Gastroesophageal sphincter (tissue), 4 donors: ENCODE measurements around the gene GABBR2. TPM values are rescaled to one million over a fixed set of nuclear protein-coding genes. Genes with fewer than 3 reads are reported as not detected.

Source experiments
- ATAC-seq: fragments of 150-250 bp; one replicate; pipeline ENCODE4 v1.9.1; 2016; ENCODE audit warnings: mild to moderate bottlenecking, moderate library complexity
- H3K27ac ChIP-seq, 4 donors: fragments of 200-600 bp; sonication (generic) in 3 of 4; 1 replicate in 3 of 4; 2 replicates in 1 of 4; pipeline ENCODE4 v1.5.1; 2016 to 2019
- H3K27me3 ChIP-seq: fragments of 200-600 bp; sonication (generic); one replicate; pipeline ENCODE4 v1.5.1; 2019
- H3K36me3 ChIP-seq, 2 donors: fragments of 200-600 bp; sonication (generic); one replicate each; pipeline ENCODE4 v1.5.1; 2019; ENCODE audit warnings: control low read depth in 1 of 2
- H3K4me1 ChIP-seq, 3 donors: fragments of 200-600 bp; sonication (generic); 1 replicate in 2 of 3; 2 replicates in 1 of 3; pipeline ENCODE4 v1.5.1; 2016 to 2019; ENCODE audit warnings: control low read depth in 2 of 3
- H3K4me3 ChIP-seq, 2 donors: fragments of 200-600 bp; sonication (generic); one replicate each; pipeline ENCODE4 v1.5.1; 2019; ENCODE audit warnings: mild to moderate bottlenecking in 1 of 2, moderate library complexity in 1 of 2
- H3K9me3 ChIP-seq, 3 donors: fragments of 200-600 bp; sonication (generic); one replicate each; pipeline ENCODE4 v1.5.1; 2017 to 2019; ENCODE audit warnings: control low read depth in 2 of 3
- CTCF ChIP-seq, 4 experiments: fragments of 200-600 bp in 2 of 4; fragments of 450-650 bp in 2 of 4; sonication (generic) in 1 of 4; IDR thresholded peaks; one replicate each; pipeline ENCODE4 v1.5.1; 2017 to 2019; ENCODE audit warnings: antibody characterized with exemption in 4 of 4, mild to moderate bottlenecking in 2 of 4, moderate library complexity in 2 of 4
- EP300 ChIP-seq: sonication (generic); formaldehyde crosslinking; IDR thresholded peaks from one replicate; pipeline ENCODE4 v1.6.1; 2017; ENCODE audit warnings: antibody characterized with exemption, mild to moderate bottlenecking
- POLR2A ChIP-seq, 2 donors: fragments of 450-650 bp; IDR thresholded peaks; one replicate each; pipeline ENCODE4 v1.6.1; 2017; ENCODE audit warnings: antibody characterized with exemption in 2 of 2, mild to moderate bottlenecking in 2 of 2, moderate library complexity in 1 of 2
- POLR2AphosphoS5 ChIP-seq: sonication (generic); formaldehyde crosslinking; IDR thresholded peaks from one replicate; pipeline ENCODE4 v1.6.1; 2017; ENCODE audit warnings: antibody characterized with exemption
- WGBS, 2 donors: methylation state at CpG; one replicate each; pipeline ENCODE4 v1.1.5; 2018; ENCODE audit warnings: low coverage in 1 of 2; 5-methylcytosine and 5-hydroxymethylcytosine counted together
- total RNA-seq, 4 donors: library from RNA; depleted of rRNA; stranded (reverse); fragments of >200 nt; gene quantifications; one replicate each; pipeline ENCODE4 v1.1.0, GENCODE V29; 2016

GABBR2 gene
- total RNA-seq, 4 donors from 2014 or later = 0.04 to 0.25 TPM; not detected in 2

DNA sequence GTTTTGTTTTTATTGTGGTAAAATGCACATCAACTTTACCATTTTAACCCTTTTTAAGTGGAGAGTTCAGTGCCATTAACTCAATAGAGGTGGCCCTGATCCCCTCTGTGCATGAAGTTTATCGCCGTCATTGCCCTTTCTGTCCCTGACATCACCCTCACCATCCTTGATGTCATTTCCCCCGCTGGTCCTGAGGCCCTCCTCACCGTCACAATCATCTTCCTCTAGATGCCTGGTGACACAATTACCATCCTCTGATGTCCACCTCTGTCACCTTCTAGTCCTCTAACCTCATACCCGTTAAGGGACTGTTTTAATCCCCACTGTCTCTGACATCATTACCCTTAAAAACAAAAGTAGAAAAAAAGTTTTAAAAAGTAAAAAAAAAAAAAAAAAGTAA lies 340.8 kb downstream of the GABBR2 start:
- Histone ChIP-seq H3K9me3 (peaks cover 0 to 19% (median 0%) of the 10 kb centered on the region in 3 donors), H3K4me1 (no peaks in the 10 kb centered on the region), H3K4me3 (no peak overlapping the region), H3K27ac (no peak overlapping the region), H3K36me3 (no peaks in the 10 kb centered on the region), H3K27me3 (peaks cover 12% of the 10 kb centered on the region)
- no peak for TF ChIP-seq EP300
- TF ChIP-seq POLR2A (IDR thresholded peaks at IDR 0.05) = no peak
- TF ChIP-seq POLR2AphosphoS5 = no peak
- no peak for TF ChIP-seq CTCF (IDR thresholded peaks at IDR 0.05)
- ATAC-seq = no peak
- WGBS, 2 donors = 71 to 80% methylated on average over 4 to 5 of the region's 5 CpGs

DNA sequence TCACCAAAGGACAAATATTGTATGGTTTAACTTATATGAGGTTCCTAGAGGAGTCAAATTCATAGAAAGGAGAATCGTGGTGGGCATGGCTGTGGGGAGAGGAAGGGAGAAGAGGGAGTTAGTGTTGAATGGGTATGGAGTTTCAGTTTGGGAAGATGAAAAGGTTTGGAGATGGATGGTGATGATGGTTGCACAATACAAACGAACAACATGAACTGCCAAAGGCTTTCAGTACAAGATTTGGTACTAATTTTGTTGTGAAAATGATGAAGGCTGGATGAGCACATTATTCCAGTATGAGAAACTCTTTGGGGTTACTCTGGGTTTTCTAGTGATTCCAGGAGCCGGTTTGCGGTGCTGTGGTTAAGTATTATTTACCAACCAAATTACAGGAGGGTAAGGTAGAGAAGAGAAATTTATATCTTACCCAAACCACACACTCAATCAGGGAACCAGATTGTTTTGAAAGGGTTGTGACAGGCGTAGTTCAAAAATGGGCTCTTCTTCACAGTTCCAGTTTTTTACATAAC lies 341.3 kb downstream of the GABBR2 start:
- Histone ChIP-seq H3K27ac (no peak overlapping the region), H3K9me3 (peaks cover 0 to 19% (median 0%) of the 10 kb centered on the region in 3 donors), H3K4me3 (no peak overlapping the region), H3K27me3 (peaks cover 12% of the 10 kb centered on the region), H3K4me1 (no peaks in the 10 kb centered on the region), H3K36me3 (no peaks in the 10 kb centered on the region)
- WGBS, 2 donors = 86 to 88% methylated on average over 5 of the region's 5 CpGs
- ATAC-seq = no peak
- TF ChIP-seq CTCF (IDR thresholded peaks at IDR 0.05) (no peak), POLR2AphosphoS5 (no peak), EP300 (no peak), POLR2A (IDR thresholded peaks at IDR 0.05) (no peak)

GRCh38 chr9:98365781-98366180 lies 343.0 kb downstream of the GABBR2 start:
- peaks cover 12% of the 10 kb centered on the region for H3K27me3 ChIP-seq
- no peaks in the 10 kb centered on the region for H3K4me1 ChIP-seq
- no peak for ATAC-seq
- no peak for TF ChIP-seq EP300
- no peak overlapping the region for H3K27ac ChIP-seq
- WGBS, 2 donors = 82 to 88% methylated on average over 1 of the region's 1 CpG
- no peaks in the 10 kb centered on the region for H3K36me3 ChIP-seq
- peaks cover 0 to 19% (median 0%) of the 10 kb centered on the region in 3 donors for H3K9me3 ChIP-seq
- H3K4me3 ChIP-seq = no peak overlapping the region

DNA sequence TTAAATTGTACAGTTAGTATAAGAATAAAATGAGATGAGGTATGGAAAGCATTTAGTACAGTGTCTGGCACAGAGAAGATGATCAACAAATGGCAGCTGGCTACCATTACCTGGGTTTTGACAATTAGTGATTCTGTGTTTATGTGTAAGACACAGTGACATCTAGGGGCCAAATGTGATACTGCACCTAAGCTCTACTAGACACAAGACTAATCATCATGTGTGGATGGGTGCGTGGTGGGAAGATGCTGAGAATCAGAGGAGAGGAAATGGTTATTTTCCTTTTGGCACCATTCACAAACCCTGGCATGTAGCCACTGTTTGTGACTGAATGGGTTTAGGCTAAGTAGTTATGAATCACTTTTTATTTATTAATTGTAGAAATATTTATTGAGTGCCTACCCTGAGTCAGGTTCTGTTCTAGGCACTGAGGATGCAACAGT lies 343.5 kb downstream of the GABBR2 start:
- Histone ChIP-seq H3K27me3 (peaks cover 12% of the 10 kb centered on the region), H3K27ac (no peak overlapping the region), H3K4me3 (no peak overlapping the region), H3K36me3 (no peaks in the 10 kb centered on the region), H3K9me3 (peaks cover 0 to 19% (median 0%) of the 10 kb centered on the region in 3 donors), H3K4me1 (no peaks in the 10 kb centered on the region)
- ATAC-seq = no peak
- WGBS, 2 donors = 67 to 100% methylated on average over 1 of the region's 1 CpG
- TF ChIP-seq POLR2A (IDR thresholded peaks at IDR 0.05) (no peak), EP300 (no peak), CTCF (IDR thresholded peaks at IDR 0.05) (peak in 1 of 4 experiments; percentile 11)

DNA sequence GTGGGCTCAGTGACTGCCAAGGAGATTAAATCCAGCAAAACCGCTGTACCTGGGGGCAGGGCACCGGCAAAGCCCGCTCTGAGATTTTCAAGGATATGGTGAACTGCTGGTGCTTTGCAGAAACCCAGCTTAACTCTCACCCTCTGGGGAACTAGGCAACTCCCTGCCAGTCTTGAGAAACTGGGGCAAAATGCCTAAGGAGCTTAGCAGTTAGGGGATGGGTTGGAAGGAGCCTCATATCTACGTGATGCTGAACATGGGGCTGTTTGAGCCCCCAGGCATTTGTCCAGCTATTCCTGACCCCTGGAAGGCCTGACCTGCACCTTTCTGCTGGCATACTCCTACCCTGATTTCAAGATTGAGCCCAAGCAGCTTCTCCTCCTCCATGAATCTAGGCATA lies 344.6 kb downstream of the GABBR2 start:
- ATAC-seq = no peak
- H3K27me3 ChIP-seq = peaks cover 11% of the 10 kb centered on the region
- no peak overlapping the region for H3K4me3 ChIP-seq
- peaks cover 0 to 19% (median 0%) of the 10 kb centered on the region in 3 donors for H3K9me3 ChIP-seq
- WGBS, 2 donors = 20 to 75% methylated on average over 1 to 3 of the region's 4 CpGs
- no peak overlapping the region for H3K27ac ChIP-seq
- H3K4me1 ChIP-seq = no peaks in the 10 kb centered on the region
- no peaks in the 10 kb centered on the region for H3K36me3 ChIP-seq
- TF ChIP-seq POLR2A (IDR thresholded peaks at IDR 0.05) = no peak
- TF ChIP-seq CTCF (IDR thresholded peaks at IDR 0.05) = no peak
- TF ChIP-seq EP300 = no peak
- no peak for TF ChIP-seq POLR2AphosphoS5
